ENCODE measurements around the gene SACM1L. TPM values are rescaled to one million over a fixed set of nuclear protein-coding genes. Genes with fewer than 3 reads are reported as not detected.

Gene SACM1L
- total and polyA plus RNA-seq, 4 donors, result 12.2 to 35.5 (median 20.5) TPM

DNA sequence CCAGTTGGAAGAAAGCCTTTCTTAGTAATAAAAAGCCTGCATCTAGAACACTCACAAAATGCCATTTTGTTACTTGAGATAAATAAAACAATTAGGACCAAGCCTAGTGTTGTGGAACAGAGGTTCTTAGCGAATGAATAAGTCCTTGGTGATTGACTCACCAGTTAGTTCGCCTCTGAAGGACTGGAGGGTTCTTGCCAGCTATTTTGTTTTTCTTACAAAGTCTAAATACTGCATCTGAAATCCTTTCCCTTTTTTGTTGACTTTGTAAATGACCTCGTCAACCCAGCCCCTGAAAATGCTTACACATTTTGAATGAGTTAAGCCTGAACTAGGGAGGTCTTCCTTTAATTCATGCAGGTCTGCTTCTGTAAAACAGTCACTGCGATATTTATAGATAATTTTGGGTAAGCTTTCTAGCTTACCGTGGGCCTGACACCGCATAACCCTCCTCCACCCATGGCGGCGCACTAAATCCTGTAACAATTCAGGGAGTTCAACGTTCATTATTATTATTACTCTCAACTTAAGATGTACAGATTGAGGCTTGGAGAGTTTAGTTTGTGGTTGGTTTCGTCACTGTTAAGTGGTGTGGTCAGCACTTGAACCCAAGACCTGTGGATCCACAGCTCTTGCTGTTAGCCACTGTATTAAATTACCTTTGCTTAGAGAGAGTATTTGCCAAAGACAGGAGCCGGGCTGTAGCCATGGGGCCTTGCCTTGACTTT is 45.0 kb upstream of the SACM1L start:
- 54% methylated on average over 11 of the region's 11 CpGs for WGBS
- no peak for TF ChIP-seq FOXA2 (IDR thresholded peaks at IDR 0.05)
- TF ChIP-seq TAF1 (conservative IDR thresholded peaks at IDR 0.05), result no peak
- no peak for TF ChIP-seq YY1 (IDR thresholded peaks at IDR 0.05)
- TF ChIP-seq SP1 (IDR thresholded peaks at IDR 0.05), result peak; percentile 8
- TF ChIP-seq HNF4A (conservative IDR thresholded peaks at IDR 0.05), result peak; percentile 31 to 38
- no peak for TF ChIP-seq GABPA (IDR thresholded peaks at IDR 0.05 in 1 of 2, conservative IDR thresholded peaks at IDR 0.05 in 1 of 2)
- peak in 1 of 2 donors; percentile 42 for TF ChIP-seq RXRA (IDR thresholded peaks at IDR 0.05)
- TF ChIP-seq, protein P1, sequence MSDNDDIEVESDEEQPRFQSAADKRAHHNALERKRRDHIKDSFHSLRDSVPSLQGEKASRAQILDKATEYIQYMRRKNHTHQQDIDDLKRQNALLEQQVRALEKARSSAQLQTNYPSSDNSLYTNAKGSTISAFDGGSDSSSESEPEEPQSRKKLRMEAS (IDR thresholded peaks at IDR 0.05), result no peak
- TF ChIP-seq, protein P2, sequence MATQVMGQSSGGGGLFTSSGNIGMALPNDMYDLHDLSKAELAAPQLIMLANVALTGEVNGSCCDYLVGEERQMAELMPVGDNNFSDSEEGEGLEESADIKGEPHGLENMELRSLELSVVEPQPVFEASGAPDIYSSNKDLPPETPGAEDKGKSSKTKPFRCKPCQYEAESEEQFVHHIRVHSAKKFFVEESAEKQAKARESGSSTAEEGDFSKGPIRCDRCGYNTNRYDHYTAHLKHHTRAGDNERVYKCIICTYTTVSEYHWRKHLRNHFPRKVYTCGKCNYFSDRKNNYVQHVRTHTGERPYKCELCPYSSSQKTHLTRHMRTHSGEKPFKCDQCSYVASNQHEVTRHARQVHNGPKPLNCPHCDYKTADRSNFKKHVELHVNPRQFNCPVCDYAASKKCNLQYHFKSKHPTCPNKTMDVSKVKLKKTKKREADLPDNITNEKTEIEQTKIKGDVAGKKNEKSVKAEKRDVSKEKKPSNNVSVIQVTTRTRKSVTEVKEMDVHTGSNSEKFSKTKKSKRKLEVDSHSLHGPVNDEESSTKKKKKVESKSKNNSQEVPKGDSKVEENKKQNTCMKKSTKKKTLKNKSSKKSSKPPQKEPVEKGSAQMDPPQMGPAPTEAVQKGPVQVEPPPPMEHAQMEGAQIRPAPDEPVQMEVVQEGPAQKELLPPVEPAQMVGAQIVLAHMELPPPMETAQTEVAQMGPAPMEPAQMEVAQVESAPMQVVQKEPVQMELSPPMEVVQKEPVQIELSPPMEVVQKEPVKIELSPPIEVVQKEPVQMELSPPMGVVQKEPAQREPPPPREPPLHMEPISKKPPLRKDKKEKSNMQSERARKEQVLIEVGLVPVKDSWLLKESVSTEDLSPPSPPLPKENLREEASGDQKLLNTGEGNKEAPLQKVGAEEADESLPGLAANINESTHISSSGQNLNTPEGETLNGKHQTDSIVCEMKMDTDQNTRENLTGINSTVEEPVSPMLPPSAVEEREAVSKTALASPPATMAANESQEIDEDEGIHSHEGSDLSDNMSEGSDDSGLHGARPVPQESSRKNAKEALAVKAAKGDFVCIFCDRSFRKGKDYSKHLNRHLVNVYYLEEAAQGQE (IDR thresholded peaks at IDR 0.05), result no peak
- no peak for TF ChIP-seq NR2F2 (IDR thresholded peaks at IDR 0.05)
- no peak for TF ChIP-seq JUND (IDR thresholded peaks at IDR 0.05)
- TF ChIP-seq, protein P3, sequence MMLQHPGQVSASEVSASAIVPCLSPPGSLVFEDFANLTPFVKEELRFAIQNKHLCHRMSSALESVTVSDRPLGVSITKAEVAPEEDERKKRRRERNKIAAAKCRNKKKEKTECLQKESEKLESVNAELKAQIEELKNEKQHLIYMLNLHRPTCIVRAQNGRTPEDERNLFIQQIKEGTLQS (IDR thresholded peaks at IDR 0.05), result no peak
- no peak for TF ChIP-seq HNF4G (IDR thresholded peaks at IDR 0.05)
- TF ChIP-seq RAD21 (IDR thresholded peaks at IDR 0.05), result peak in 1 of 2 donors; percentile 6
- TF ChIP-seq CTCF (IDR thresholded peaks at IDR 0.05; ENCODE audit: low read depth, low read length, missing input control), result no peak
- no peak for TF ChIP-seq EGR1 (IDR thresholded peaks at IDR 0.05; ENCODE audit: low read depth in 2 of 2)
- H3K9ac ChIP-seq (ENCODE audit: low read depth in 1 of 2, low read length in 2 of 2), result peak overlapping the region; percentile 53 to 59
- no peaks in the 10 kb centered on the region for H3K36me3 ChIP-seq (ENCODE audit: control insufficient read depth in 4 of 4, insufficient read depth in 3 of 4, low read depth in 1 of 4, low read length in 3 of 4)
- H3K4me3 ChIP-seq (ENCODE audit: low read depth in 1 of 3, low read length in 3 of 3), result no peak overlapping the region
- no peak for DNase-seq (ENCODE audit: low spot score)
- H3K4me1 ChIP-seq (ENCODE audit: control insufficient read depth in 4 of 4, insufficient read depth in 4 of 4, low read length in 3 of 4), result peaks cover 22 to 67% (median 48%) of the 10 kb centered on the region in 4 donors
- H3K27me3 ChIP-seq (ENCODE audit: control insufficient read depth in 4 of 4, insufficient read depth in 4 of 4, low read length in 3 of 4), result no peaks in the 10 kb centered on the region
- H3K9me3 ChIP-seq (ENCODE audit: control insufficient read depth in 4 of 4, low read length in 3 of 4), result no peaks in the 10 kb centered on the region
- H3K27ac ChIP-seq (ENCODE audit: low read depth in 1 of 2, low read length in 2 of 2), result peak overlapping the region; percentile 78

- peaks cover 18 to 61% (median 44%) of the 10 kb centered on the region in 4 donors for H3K4me1 ChIP-seq (ENCODE audit: control insufficient read depth in 4 of 4, insufficient read depth in 4 of 4, low read length in 3 of 4)
- H3K36me3 ChIP-seq (ENCODE audit: control insufficient read depth in 4 of 4, insufficient read depth in 3 of 4, low read depth in 1 of 4, low read length in 3 of 4), result no peaks in the 10 kb centered on the region
- H3K27ac ChIP-seq (ENCODE audit: low read depth in 1 of 2, low read length in 2 of 2), result peak overlapping the region; percentile 78
- H3K9ac ChIP-seq (ENCODE audit: low read depth in 1 of 2, low read length in 2 of 2), result peak overlapping the region in 1 of 2 donors; percentile 59
- no peaks in the 10 kb centered on the region for H3K9me3 ChIP-seq (ENCODE audit: control insufficient read depth in 4 of 4, low read length in 3 of 4)
- no peak overlapping the region for H3K4me3 ChIP-seq (ENCODE audit: low read depth in 1 of 3, low read length in 3 of 3)
- H3K27me3 ChIP-seq (ENCODE audit: control insufficient read depth in 4 of 4, insufficient read depth in 4 of 4, low read length in 3 of 4), result no peaks in the 10 kb centered on the region
- 68% methylated on average over 5 of the region's 5 CpGs for WGBS
- no peak for DNase-seq (ENCODE audit: low spot score)
- TF ChIP-seq, protein P1 (IDR thresholded peaks at IDR 0.05), result no peak
- TF ChIP-seq HNF4A (conservative IDR thresholded peaks at IDR 0.05), result no peak
- TF ChIP-seq, protein P3 (IDR thresholded peaks at IDR 0.05), result no peak
- TF ChIP-seq, protein P2 (IDR thresholded peaks at IDR 0.05), result no peak
- TF ChIP-seq GABPA (IDR thresholded peaks at IDR 0.05 in 1 of 2, conservative IDR thresholded peaks at IDR 0.05 in 1 of 2), result no peak
- no peak for TF ChIP-seq SP1 (IDR thresholded peaks at IDR 0.05)
- no peak for TF ChIP-seq JUND (IDR thresholded peaks at IDR 0.05)
- TF ChIP-seq CTCF (IDR thresholded peaks at IDR 0.05; ENCODE audit: low read depth, low read length, missing input control), result no peak
Observed at GRCh38 chr3:45644791-45645201, 44.4 kb upstream of the SACM1L start.

Measured in liver (tissue), 9 donors.